ENCODE measurements around the gene DAAM2.

Gene DAAM2

GRCh38 chr6:39797751-39798150 is 5.6 kb downstream of the DAAM2 start:
- DNase-seq (ENCODE audit: insufficient read length, low spot score), result no peak
- FAIRE-seq, result no peak
- no peak for TF ChIP-seq POLR2A (IDR thresholded peaks at IDR 0.05; ENCODE audit: low read depth, low read length)

DNA sequence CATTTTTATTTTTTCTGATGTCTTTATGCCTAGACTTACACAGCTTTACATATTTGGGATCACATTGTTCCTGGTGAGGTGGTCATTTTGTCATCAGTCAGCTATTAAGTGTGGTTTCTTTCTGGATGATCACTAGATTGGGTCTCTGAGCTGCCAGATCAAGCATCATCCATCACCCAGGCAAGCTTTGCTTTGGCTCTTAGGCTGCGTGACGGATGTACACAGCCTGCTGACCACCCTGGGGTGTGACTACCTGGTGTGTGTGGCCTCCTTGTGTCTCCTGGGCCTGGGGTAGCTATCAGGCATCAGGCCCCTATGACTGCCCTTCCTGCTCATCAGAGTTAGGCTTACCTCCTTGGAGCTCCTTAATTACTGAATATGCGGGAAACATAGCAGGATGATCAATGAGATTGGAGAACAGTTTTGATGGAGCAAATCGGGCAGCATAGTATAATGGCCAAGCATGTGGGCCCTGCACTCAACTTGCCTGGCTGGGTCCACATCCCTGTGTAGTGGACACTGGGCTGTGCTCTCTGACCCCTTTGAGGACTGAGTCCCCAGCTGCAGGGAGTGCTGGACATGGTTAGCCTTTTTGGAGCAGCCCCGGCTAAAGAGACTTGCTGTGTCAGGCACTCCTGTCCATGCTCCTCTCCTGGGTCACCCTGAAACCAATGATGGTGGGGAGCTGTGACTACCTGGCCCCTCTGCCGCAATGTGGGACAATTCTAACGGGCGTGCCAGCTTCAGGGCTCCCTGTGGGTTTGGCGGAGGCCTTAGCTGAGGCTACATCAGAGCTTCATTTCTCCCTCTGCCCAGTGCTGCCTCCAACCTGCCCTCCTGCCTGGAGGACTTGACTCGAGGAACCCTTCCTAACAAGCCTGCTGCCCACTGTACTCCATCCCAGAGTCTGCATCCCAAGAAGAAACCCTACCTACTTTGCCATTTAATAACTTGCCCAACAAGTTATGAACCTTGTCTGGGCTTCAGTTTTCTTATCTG is 8.2 kb downstream of the DAAM2 start:
- FAIRE-seq, result no peak
- no peak for DNase-seq (ENCODE audit: insufficient read length, low spot score)
- TF ChIP-seq POLR2A (IDR thresholded peaks at IDR 0.05; ENCODE audit: low read depth, low read length), result no peak

- no peak for DNase-seq (ENCODE audit: insufficient read length, low spot score)
- no peak for TF ChIP-seq POLR2A (IDR thresholded peaks at IDR 0.05; ENCODE audit: low read depth, low read length)
These were observed 9.5 kb downstream of the DAAM2 start for GRCh38 chr6:39801456-39802251.

DNA sequence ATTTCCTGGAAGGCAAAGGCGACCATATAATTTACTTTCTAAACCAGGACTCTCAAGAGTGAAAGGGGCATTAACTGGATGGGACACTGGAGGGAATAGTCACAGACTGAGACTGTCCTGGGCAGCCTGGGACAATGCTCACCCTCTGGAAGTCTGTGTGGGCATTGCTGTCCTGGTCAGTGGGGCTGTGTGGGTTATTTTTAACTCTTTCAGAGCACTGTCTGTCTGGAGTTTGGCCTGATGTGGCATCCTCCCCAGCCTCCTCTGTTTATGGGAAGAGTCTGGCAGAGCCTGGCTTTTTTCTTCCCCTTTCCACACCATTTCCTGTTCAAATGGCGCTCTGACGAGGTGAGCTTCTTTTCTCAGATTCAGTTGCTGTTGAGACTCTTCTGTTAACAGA is 11.7 kb downstream of the DAAM2 start:
- TF ChIP-seq POLR2A (IDR thresholded peaks at IDR 0.05; ENCODE audit: low read depth, low read length), result no peak
- FAIRE-seq, result no peak
- DNase-seq (ENCODE audit: insufficient read length, low spot score), result no peak

More at GRCh38 chr6:39801456-39802251, 9.5 kb downstream of the DAAM2 start:
- no peak for FAIRE-seq

DNA sequence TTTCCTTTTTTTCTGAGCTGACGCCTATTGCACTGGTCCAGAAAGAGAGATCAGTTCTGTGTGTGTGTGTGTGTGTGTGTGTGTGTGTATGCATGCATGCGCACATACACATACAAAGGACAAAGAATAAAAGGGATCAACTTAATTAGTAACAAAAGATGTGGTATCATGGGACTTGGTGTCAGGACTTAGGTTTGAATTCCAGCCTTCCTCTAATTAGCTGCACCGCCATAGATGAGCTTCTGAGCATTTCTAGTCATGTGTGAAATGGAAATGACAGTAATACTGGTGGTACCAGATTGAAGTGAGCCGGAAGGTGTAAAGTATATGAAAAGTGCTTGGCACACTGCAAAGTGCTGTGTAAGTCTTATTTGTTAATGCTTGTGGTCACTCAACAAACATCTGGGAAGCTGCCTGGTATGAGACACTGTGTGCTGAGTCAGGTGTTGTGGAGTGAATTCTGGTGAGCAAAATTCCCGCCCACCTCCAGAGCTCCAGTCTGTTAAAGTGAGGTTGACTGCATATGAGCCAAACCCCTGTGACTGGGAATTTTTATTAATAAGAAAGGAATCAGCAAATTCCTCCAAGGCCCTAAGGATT is 12.4 kb downstream of the DAAM2 start:
- FAIRE-seq, result no peak
- DNase-seq (ENCODE audit: insufficient read length, low spot score), result no peak

DNA sequence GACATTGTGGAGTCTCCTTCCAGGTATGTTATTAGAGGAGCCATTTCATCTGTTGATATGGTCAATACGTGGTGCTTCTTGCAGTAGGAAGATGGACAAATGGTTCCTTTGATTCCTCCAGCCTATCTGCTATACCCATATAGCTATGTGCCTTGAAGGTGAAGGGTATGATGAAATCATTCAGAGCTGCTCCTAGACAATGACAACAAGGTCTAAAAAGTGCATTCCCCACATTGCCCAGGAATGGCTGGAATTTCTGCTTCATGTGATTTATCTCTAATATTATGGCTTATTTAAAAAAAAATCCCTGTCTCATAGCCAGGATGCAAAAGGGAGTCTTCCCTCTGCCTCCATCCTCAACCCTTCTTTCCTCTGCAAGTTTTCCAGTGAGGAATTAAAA is 14.1 kb downstream of the DAAM2 start:
- no peak for FAIRE-seq
- DNase-seq (ENCODE audit: insufficient read length, low spot score), result no peak
- TF ChIP-seq POLR2A (IDR thresholded peaks at IDR 0.05; ENCODE audit: low read depth, low read length), result no peak

More for the DNA sequence above, 12.4 kb downstream of the DAAM2 start:
- no peak for TF ChIP-seq POLR2A (IDR thresholded peaks at IDR 0.05; ENCODE audit: low read depth, low read length)

- TF ChIP-seq POLR2A (IDR thresholded peaks at IDR 0.05; ENCODE audit: low read depth, low read length), result no peak
- FAIRE-seq, result no peak
- DNase-seq (ENCODE audit: insufficient read length, low spot score), result no peak
These were observed 16.2 kb downstream of the DAAM2 start for GRCh38 chr6:39808346-39808745.

DNA sequence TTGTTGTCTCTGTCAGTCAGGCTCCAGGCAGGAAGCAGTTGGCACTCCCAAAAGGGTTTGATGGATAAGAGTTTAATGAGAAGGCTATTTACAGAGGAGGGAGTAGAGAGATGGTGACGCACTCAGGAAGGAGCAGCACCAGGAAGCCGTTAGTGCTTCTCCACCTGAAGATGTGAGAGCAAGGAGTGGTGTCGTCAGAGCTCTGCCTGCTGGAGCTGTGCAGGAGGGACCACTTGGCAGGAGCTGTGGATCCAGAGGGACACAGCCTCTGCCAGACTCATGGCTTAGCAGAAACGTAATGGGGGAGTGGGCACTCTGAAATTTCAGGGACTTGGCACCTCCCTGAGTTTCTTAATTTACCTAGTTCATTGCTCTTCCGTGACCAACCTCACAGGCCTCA is 16.8 kb downstream of the DAAM2 start:
- no peak for DNase-seq (ENCODE audit: insufficient read length, low spot score)
- FAIRE-seq, result no peak
- no peak for TF ChIP-seq POLR2A (IDR thresholded peaks at IDR 0.05; ENCODE audit: low read depth, low read length)

- FAIRE-seq (no peak), DNase-seq (ENCODE audit: insufficient read length, low spot score) (no peak)
- no peak for TF ChIP-seq POLR2A (IDR thresholded peaks at IDR 0.05; ENCODE audit: low read depth, low read length)
These were observed 19.7 kb downstream of the DAAM2 start for GRCh38 chr6:39811835-39812345.

GRCh38 chr6:39812496-39812852 is 20.3 kb downstream of the DAAM2 start:
- no peak for FAIRE-seq
- no peak for TF ChIP-seq POLR2A (IDR thresholded peaks at IDR 0.05; ENCODE audit: low read depth, low read length)
- no peak for DNase-seq (ENCODE audit: insufficient read length, low spot score)

GRCh38 chr6:39812853-39813533 is 20.8 kb downstream of the DAAM2 start:
- TF ChIP-seq POLR2A (IDR thresholded peaks at IDR 0.05; ENCODE audit: low read depth, low read length), result no peak
- no peak for DNase-seq (ENCODE audit: insufficient read length, low spot score)
- FAIRE-seq, result no peak

- no peak for TF ChIP-seq POLR2A (IDR thresholded peaks at IDR 0.05; ENCODE audit: low read depth, low read length)
- DNase-seq (ENCODE audit: insufficient read length, low spot score), result no peak
- no peak for FAIRE-seq
These were observed 22.1 kb downstream of the DAAM2 start for GRCh38 chr6:39814236-39814635.

DNA sequence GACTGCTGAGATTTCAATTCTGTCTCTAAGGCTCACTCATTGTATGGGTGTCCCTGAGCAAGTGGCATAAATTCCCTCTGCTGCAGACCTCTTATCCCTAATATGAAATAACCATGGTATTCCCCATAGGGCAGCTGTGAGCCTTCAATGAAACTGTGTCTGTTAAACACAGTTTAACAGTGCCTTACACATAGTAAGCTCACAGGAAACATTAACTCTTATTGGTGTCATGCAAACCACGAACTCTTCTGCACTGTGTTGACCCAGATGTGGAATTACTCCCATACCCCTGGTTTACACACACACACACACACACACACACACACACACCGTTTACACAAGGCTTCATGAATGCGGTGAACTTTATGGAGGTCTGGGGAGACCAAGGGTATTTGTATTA is 23.2 kb downstream of the DAAM2 start:
- DNase-seq (ENCODE audit: insufficient read length, low spot score) (no peak), FAIRE-seq (no peak)
- TF ChIP-seq POLR2A (IDR thresholded peaks at IDR 0.05; ENCODE audit: low read depth, low read length), result no peak
